ENCODE data around the gene ZSWIM8.
"Not testable (repeated sequence)": the region's sequence is repeated elsewhere in the genome, so short reads cannot be mapped to it uniquely, and the experiment has no call there.

The ZSWIM8 gene

GRCh38 chr10:73827346-73828089 is 42.1 kb downstream of the ZSWIM8 start:
- DNase-seq = no peak
- TF ChIP-seq, protein P1, sequence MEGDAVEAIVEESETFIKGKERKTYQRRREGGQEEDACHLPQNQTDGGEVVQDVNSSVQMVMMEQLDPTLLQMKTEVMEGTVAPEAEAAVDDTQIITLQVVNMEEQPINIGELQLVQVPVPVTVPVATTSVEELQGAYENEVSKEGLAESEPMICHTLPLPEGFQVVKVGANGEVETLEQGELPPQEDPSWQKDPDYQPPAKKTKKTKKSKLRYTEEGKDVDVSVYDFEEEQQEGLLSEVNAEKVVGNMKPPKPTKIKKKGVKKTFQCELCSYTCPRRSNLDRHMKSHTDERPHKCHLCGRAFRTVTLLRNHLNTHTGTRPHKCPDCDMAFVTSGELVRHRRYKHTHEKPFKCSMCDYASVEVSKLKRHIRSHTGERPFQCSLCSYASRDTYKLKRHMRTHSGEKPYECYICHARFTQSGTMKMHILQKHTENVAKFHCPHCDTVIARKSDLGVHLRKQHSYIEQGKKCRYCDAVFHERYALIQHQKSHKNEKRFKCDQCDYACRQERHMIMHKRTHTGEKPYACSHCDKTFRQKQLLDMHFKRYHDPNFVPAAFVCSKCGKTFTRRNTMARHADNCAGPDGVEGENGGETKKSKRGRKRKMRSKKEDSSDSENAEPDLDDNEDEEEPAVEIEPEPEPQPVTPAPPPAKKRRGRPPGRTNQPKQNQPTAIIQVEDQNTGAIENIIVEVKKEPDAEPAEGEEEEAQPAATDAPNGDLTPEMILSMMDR (IDR thresholded peaks at IDR 0.05) = no peak
- Mint-ChIP-seq H3K27ac (peak overlapping the region; percentile 78), H3K9me3 (no peaks in the 10 kb centered on the region), H3K27me3 (ENCODE audit: low read depth, poor library complexity) (peaks cover 3% of the 10 kb centered on the region), H3K4me3 (no peak overlapping the region), H3K36me3 (ENCODE audit: low read depth) (no peaks in the 10 kb centered on the region), H3K4me1 (peaks cover 4% of the 10 kb centered on the region)

GRCh38 chr10:73828161-73828560 is 42.8 kb downstream of the ZSWIM8 start:
- no peak overlapping the region for H3K4me3 Mint-ChIP-seq
- no peak for DNase-seq
- H3K4me1 Mint-ChIP-seq = peaks cover 4% of the 10 kb centered on the region
- H3K27ac Mint-ChIP-seq = peak overlapping the region; percentile 78
- TF ChIP-seq, protein P1 (IDR thresholded peaks at IDR 0.05) = no peak
- no peaks in the 10 kb centered on the region for H3K9me3 Mint-ChIP-seq
- no peaks in the 10 kb centered on the region for H3K36me3 Mint-ChIP-seq (ENCODE audit: low read depth)
- peaks cover 3% of the 10 kb centered on the region for H3K27me3 Mint-ChIP-seq (ENCODE audit: low read depth, poor library complexity)

- not testable (repeated sequence) for H3K27ac Mint-ChIP-seq; H3K36me3 Mint-ChIP-seq (ENCODE audit: low read depth); H3K4me3 Mint-ChIP-seq; H3K4me1 Mint-ChIP-seq; DNase-seq; H3K27me3 Mint-ChIP-seq (ENCODE audit: low read depth, poor library complexity); H3K9me3 Mint-ChIP-seq
These were observed 43.7 kb downstream of the ZSWIM8 start for GRCh38 chr10:73829090-73829489.

DNA sequence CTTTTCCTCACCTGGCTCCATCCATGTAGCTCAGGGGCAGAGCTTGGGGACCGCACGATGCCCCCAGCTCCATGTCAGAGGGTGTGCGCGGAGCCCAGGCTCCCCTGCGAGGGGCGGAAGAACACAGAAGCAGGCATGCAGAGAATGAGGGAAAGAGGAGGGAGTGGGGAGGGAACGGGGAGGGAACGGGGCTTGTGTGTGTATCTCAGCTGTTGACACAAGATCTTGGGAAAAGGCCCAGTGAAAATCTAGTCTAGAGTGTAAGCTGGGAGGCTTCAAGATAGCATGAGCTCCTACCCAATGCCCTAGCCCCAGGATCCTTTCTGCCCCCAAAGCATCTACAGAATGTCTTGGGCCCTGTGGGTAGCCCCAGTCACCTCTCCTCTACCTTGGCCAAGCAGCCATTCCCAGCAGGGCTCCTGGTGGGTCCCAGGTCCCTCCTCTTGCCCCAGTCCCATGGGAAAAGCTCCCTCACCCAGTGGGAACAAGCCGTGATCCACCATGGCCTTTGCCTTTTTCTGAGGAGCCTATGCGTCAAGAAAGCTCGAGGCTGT is 51.1 kb downstream of the ZSWIM8 start:
- Mint-ChIP-seq H3K4me3 (no peak overlapping the region), H3K27me3 (ENCODE audit: low read depth, poor library complexity) (no peaks in the 10 kb centered on the region), H3K27ac (no peak overlapping the region), H3K36me3 (ENCODE audit: low read depth) (peaks cover 11% of the 10 kb centered on the region), H3K9me3 (no peaks in the 10 kb centered on the region), H3K4me1 (peaks cover 33% of the 10 kb centered on the region)
- DNase-seq = no peak
- TF ChIP-seq, protein P1 (IDR thresholded peaks at IDR 0.05) = no peak

DNA sequence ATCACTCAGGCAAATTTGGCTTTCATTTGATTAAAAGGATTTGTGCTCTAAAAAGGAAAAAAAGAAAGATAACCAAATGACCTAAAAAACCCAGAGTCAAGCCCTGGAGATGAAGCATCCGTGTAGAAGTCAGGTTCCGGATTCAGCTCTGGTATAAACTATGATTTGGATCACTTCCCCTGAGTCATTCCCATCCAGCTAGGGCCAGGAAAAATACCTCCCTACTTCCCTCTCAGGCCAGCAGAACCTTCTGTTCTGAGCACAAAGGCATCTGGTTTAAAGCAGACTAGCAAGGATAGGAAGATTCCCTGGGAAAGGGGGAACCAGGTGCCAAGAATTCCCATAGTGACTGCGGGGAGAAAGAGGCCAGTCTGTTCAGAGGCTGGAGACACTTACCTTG is 51.7 kb downstream of the ZSWIM8 start:
- H3K36me3 Mint-ChIP-seq (ENCODE audit: low read depth) = peaks cover 14% of the 10 kb centered on the region
- H3K27ac Mint-ChIP-seq = peak overlapping the region; percentile 94
- peaks cover 33% of the 10 kb centered on the region for H3K4me1 Mint-ChIP-seq
- no peaks in the 10 kb centered on the region for H3K9me3 Mint-ChIP-seq
- DNase-seq = no peak
- TF ChIP-seq, protein P1 (IDR thresholded peaks at IDR 0.05) = no peak
- no peak overlapping the region for H3K4me3 Mint-ChIP-seq
- H3K27me3 Mint-ChIP-seq (ENCODE audit: low read depth, poor library complexity) = no peaks in the 10 kb centered on the region

- no peak overlapping the region for H3K4me3 Mint-ChIP-seq
- H3K9me3 Mint-ChIP-seq = no peaks in the 10 kb centered on the region
- TF ChIP-seq, protein P1 (IDR thresholded peaks at IDR 0.05) = no peak
- no peaks in the 10 kb centered on the region for H3K27me3 Mint-ChIP-seq (ENCODE audit: low read depth, poor library complexity)
- H3K27ac Mint-ChIP-seq = no peak overlapping the region
- H3K36me3 Mint-ChIP-seq (ENCODE audit: low read depth) = peaks cover 14% of the 10 kb centered on the region
- H3K4me1 Mint-ChIP-seq = peaks cover 33% of the 10 kb centered on the region
- DNase-seq = no peak
These were observed 52.7 kb downstream of the ZSWIM8 start for GRCh38 chr10:73838008-73838567.

Measured in nephron progenitor cell (in vitro differentiated cells).